ENCODE results near the gene KCNH1.

- TF ChIP-seq CTCF (conservative IDR thresholded peaks at IDR 0.05; ENCODE audit: low read depth, low read length) (no peak), RAD21 (IDR thresholded peaks at IDR 0.05; ENCODE audit: low read length) (no peak), USF2 (IDR thresholded peaks at IDR 0.05; ENCODE audit: low read depth, low read length) (no peak), FOS (IDR thresholded peaks at IDR 0.05; ENCODE audit: low read depth, low read length) (no peak)
Measured at GRCh38 chr1:210850556-210850955, 283.4 kb downstream of the KCNH1 start.
